NCI-H1092 (cell line): ENCODE results near the gene VSIG10L.
A peak's percentile ranks its signal among the peaks of the same experiment; 100 is the strongest.

ENCODE experiments used
- DNase-seq: peaks from one replicate; lab custom pipeline; 2025; lab: John Stamatoyannopoulos, UW

VSIG10L gene

GRCh38 chr19:51341976-51342580, at the start of gene VSIG10L:
Gene VSIG10L (minus strand): TSS chr19:51342139. CDS start chr19:51342124, 15 bp downstream.
- no peak for DNase-seq

- no peak for DNase-seq
Observed at GRCh38 chr19:51391073-51391611, 49.2 kb upstream of the VSIG10L start.

DNA sequence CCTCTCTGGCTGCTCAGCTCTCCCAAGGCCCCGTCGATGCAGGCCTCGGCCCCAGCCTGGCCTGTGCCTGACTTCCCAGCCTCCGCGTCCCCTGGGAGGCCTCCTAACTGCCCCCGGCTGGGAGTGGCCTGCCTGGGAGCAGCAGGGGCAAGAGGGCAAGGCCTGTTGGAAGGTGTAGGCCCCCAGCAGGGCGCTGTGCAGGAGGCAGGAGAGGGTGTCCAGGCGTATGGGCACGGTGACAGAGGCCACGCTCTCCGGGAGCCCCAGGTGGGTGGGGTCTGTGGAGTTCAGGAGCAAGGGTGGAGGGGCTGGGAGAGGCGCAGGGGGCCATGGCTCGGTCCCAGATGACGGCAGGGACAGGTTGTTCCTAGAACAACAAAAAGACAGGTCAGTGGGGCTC, 47.2 kb upstream of the VSIG10L start:
- DNase-seq: no peak

DNA sequence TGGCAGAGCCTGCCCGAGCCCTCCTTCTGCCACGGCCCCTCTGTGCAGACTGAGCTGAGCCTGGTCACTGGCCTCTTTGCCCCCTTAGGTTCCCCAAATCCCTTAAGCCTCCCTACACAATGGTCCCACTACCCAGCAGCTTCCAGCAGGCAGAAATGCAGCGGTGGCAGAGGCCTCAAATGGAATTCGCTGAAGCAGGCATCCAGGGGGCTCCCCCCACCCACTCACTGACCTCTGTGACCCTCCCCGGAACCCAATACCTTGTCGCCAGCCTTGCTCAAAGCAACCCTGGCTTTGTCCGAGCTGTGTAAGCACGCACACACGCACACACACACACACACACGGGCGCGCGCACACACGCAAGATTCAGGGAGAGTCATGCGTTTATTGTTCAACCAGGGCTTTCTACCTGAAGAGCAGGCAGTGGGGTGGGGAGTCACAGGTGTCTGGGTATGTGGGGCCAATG, 46.0 kb upstream of the VSIG10L start, which contains the start of gene LIM2:
Gene LIM2, minus strand, starts transcription at position 51 of the 466 bp plus-strand sequence. CDS start 531 bp downstream, outside the sequence.
- no peak for DNase-seq

DNA sequence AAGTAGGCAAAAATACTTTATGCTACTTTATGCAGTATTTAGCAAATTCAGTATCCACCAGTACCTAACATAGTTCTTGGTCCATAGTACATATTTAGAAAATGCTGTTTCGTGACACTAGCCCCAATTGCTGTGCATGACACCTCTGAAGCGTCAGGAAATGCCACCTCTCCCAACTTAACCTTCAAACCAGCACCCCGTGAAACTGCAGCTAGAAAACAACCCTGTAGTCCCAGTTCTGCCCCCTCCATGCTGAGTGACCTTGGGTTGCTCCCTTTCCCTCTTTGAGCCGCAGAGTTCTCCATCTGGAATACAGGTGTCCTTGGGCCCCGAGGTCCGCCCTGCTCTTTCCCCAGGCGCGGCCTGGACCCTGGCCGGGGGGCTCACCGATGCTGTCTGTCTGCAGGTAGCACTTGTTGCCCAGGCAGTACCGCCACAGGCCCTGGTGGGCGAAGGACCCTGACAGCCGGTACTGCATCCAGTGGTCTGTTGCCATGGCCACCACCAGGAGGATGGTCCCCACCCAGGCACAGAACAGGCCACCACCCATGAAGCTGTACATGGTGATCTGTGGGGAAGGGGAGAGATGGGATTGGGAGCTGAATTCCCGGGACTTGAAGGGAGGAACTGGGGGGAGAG, 45.1 kb upstream of the VSIG10L start:
- no peak for DNase-seq

DNA sequence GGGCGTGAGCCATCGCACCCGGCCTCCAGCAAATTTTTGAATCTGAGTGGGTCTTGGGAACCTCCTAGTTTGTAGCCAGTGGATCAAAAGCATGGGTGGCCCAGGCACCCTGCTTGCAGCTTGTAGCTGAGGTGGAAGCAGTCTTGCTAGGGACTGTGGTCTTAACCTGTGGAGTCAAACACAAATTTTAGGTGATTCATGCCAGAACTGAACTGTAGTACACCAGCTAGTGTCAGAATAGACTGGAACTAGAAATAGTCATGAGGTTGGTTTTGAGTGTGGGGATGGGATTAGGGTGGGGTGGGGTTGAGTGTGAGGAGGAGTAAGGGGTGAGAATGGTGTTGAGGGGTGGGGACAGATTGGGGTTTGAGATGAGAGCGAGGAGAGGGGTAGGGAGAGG, 40.1 kb upstream of the VSIG10L start:
- no peak for DNase-seq

- no peak for DNase-seq
Observed at GRCh38 chr19:51380379-51380778, 38.4 kb upstream of the VSIG10L start.

- no peak for DNase-seq
Observed at GRCh38 chr19:51377422-51377821, 35.5 kb upstream of the VSIG10L start.

DNA sequence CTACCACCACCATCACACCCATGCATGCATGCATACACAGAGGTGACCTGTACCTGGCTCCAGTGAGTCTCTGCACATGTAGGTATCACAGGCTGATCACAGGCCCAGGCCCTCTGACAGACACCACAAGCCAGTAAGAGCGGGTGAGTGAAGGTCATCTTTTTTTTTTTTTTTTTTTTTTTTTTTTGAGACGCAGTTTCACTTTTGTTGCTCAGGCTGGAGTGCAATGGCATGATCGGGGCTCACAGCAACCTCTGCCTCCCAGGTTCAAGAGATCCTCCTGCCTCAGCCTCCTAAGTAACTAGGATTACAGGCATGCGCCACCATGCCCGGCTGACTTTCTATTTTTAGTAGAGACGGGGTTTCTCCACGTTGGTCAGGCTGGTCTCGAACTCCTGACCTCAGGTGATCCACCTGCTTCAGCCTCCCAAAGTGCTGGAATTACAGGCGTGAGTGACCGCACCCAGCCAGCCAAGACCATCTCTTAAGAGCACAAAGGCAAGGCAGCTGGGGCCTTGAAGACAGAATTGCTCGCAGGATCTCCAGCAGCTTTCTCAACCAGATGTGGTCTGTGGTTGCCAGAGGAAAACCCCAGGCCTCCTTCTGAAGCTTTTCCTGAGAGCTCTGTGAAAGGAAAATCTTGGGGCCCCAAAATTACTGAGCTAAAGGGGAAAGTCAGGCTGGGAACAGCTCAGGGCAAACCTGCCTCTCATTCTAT, 33.7 kb upstream of the VSIG10L start:
- DNase-seq: no peak

DNA sequence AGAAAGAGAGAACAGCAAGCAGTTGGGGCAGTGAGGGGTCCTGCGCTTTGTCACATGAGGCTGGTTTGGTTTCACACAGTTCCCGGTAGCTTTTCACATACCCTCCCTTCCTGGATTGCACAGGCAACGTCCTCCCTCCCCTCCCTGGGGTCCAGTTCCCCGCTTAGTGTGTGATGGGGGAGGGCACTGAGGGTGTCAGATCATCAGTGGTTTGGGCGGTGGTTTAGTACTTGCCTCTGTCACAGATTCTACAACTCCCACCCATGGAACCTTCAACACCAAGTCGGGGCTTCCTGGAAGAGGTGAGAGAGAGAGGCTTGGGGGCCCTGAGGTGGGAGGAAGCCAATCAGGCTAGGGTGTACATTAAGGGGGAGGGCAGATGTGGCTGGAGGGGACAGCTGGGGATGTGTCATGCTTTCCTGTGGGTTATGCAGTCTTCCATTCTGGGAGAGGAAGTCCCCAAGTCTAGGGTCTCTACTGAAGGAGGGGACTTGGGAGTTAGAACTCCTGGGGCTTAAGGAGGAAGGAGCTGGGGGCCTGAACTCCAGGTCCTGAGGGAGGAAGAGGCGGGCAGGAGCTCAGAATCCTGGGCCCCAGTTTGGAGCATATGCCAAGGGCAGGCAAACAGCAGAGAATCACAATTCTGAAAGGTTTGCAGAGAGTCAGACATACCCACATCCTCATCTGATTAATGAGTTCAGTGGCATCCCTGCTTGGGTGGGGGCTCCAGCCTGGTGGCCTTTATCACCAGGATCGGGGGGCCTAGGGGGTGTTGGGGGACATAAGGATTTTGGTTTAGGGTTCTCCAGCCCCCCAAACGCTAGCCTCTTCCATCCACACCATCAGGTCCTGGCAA, 30.9 kb upstream of the VSIG10L start, which contains the start of gene NKG7:
Gene NKG7, minus strand, starts transcription at position 6 of the 856 bp plus-strand sequence. CDS start 119 bp downstream, outside the sequence.
- no peak for DNase-seq

GRCh38 chr19:51372021-51372648, 30.2 kb upstream of the VSIG10L start:
- no peak for DNase-seq

GRCh38 chr19:51371186-51371690, 29.3 kb upstream of the VSIG10L start:
- no peak for DNase-seq

GRCh38 chr19:51370230-51370629, 28.3 kb upstream of the VSIG10L start:
- no peak for DNase-seq

DNA sequence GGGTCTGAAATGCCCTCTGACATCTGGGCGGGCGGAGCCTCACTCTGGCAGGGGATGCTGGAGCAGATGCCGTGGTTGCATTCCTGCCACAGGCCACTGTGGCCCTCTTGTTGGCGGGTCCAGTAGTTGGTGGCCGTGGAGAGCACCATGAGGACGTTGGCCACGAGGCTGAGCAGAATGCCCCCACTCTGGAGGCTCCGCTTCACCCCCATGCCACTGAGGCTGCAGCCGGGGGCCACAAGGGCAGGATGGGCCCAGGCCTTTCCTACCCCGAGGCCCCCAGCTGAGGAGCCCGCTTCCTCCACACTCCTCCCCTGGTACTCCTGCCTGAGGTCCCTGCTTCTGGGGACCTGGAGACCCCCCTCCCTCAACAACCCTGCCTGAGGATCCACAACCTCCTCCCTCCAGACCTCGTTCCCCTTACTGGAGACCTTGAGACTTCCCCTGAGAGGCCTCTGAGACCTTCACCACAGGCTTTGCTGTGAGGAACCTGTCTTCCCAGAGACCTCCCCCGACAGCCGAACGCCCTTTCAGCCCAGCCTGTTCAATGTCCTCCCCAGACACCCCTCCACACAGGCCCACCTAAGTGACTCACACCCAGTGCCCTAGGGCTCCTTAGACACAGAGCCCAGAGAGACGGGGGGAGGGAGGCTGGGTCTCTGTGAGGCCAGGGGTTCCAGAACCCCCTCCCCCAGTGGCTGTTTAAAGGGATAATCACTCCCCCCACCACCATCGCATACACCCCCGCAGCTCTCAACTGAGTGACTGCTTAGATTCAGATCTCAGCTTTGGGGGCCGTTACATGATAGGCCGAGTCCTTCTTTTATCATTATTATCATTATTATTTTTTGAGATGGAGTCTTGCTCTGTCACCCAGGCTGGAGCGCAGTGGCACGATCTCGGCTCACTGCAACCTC, 26.7 kb upstream of the VSIG10L start, which contains the start of gene CLDND2:
Gene CLDND2, minus strand, starts transcription at position 638 of the 917 bp plus-strand sequence. Its CDS starts 426 bp downstream, at position 212.
- no peak for DNase-seq

GRCh38 chr19:51367565-51368365, 25.8 kb upstream of the VSIG10L start:
- DNase-seq: peak; percentile 90

DNA sequence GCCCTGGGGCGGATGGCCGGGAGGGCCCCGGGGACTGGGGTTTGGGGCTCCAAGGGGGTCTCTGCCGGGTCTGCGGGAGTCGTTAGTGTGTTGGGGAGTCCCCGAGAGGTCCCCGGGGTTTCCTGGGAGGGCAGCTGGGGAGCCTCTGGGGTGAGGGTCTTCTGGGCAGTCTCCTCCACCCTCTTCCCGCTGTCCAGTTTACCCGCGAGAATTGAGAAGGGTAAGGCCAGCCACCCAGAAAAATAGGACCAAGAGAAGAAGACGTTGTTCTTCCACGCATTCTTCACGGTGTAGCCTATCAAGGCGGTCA, 25.3 kb upstream of the VSIG10L start:
- DNase-seq: no peak

DNA sequence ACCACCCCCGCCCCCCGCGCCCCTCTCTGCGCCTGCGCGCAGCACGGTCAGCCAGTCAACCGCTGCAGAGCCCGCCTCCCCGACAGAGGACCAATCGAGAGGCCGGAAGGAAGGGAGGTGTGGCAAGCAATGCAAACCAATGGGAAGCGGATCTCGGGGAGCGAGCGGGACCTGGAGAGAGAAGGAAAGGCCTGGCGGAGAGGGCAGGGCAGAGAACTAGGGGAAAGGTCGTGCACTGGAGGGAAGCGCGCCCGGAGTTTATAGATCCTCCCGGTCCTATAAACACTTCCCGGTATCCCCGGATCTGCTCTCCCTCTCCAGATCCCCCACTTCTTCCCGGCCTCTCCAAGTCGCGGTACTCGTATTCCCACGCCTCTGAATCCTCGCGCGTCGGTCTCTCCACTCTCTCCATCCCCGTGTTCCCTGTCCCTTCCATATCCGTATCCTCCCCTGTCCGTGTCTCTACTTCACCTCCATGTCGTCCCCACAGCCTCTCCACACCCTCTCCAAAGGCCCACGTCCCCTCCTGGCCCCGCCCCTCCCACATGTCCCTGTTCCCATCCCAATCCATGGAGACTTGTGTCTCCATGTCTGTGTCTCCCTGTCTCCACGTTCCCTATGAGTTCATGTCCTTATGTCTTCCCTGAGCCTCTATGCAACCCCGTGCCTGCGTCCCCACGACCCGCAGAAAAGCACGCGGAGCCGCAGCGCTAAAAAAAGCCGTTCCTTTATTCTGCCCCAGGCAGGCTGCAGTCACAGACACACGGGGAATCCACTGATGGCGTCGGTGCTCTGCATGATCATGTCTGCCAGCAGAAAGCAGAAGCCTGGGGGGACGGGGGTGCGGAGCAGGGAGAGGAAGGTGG, 24.7 kb upstream of the VSIG10L start:
- peak; percentile 93 for DNase-seq

- no peak for DNase-seq
Observed at GRCh38 chr19:51365965-51366388, 24.0 kb upstream of the VSIG10L start, which contains the start of gene ETFB. Gene ETFB (minus strand): TSS chr19:51366388. CDS start chr19:51366326, 62 bp downstream.
